Body of pancreas (tissue), 4 donors: ENCODE data around the gene ZNF790.

ENCODE experiments used
- POLR2A ChIP-seq, 3 donors: fragments of 450-650 bp; IDR thresholded peaks; one replicate each; pipeline ENCODE4 v1.6.1; 2016; ENCODE audit warnings: antibody characterized with exemption in 3 of 3, mild to moderate bottlenecking in 2 of 3
- TF ChIP-seq, protein P1 (sequence below), 7 experiments: fragments of 450-650 bp in 4 of 7; fragments of 200-600 bp in 3 of 7; sonication (generic) in 3 of 7; IDR thresholded peaks; one replicate each; pipeline ENCODE4 v1.5.1; 2016 to 2019; ENCODE audit warnings: antibody characterized with exemption in 7 of 7

DNA sequence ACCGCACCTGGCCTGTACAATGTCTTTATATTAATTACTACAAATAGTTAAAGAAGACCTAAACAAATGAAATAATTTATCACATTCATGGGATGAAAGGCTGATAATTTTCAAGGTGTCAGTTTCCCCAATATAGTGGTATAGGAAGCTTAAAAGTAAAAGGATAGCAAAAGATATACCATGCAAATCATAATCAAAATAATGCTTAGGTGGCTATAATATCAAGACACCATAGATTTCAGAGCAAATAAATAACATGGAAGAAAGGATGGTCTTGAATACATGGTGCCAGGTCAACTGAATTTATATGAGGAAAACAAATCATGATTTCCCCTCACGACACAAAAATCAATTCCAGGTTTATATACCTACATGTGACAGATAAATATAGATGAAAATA lies 4.8 kb downstream of the ZNF790 start:
- TF ChIP-seq, protein P1, sequence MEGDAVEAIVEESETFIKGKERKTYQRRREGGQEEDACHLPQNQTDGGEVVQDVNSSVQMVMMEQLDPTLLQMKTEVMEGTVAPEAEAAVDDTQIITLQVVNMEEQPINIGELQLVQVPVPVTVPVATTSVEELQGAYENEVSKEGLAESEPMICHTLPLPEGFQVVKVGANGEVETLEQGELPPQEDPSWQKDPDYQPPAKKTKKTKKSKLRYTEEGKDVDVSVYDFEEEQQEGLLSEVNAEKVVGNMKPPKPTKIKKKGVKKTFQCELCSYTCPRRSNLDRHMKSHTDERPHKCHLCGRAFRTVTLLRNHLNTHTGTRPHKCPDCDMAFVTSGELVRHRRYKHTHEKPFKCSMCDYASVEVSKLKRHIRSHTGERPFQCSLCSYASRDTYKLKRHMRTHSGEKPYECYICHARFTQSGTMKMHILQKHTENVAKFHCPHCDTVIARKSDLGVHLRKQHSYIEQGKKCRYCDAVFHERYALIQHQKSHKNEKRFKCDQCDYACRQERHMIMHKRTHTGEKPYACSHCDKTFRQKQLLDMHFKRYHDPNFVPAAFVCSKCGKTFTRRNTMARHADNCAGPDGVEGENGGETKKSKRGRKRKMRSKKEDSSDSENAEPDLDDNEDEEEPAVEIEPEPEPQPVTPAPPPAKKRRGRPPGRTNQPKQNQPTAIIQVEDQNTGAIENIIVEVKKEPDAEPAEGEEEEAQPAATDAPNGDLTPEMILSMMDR (IDR thresholded peaks at IDR 0.05) = no peak
- TF ChIP-seq POLR2A (IDR thresholded peaks at IDR 0.05) = no peak
